GM12875 (cell line): ENCODE measurements around the gene GALNT9.

ENCODE experiments used
- H3K4me3 ChIP-seq: one replicate; pipeline ENCODE4 v1.5.1; 2011; ENCODE audit warnings: low read depth, low read length, control low read depth
- CTCF ChIP-seq: IDR thresholded peaks from 2 replicates; pipeline ENCODE4 v1.5.1; 2011; ENCODE audit warnings: low read depth, mild to moderate bottlenecking, control low read depth, inconsistent platforms, low read length, moderate library complexity, borderline replicate concordance; ENCODE audit not compliant: insufficient read depth

The GALNT9 gene

DNA sequence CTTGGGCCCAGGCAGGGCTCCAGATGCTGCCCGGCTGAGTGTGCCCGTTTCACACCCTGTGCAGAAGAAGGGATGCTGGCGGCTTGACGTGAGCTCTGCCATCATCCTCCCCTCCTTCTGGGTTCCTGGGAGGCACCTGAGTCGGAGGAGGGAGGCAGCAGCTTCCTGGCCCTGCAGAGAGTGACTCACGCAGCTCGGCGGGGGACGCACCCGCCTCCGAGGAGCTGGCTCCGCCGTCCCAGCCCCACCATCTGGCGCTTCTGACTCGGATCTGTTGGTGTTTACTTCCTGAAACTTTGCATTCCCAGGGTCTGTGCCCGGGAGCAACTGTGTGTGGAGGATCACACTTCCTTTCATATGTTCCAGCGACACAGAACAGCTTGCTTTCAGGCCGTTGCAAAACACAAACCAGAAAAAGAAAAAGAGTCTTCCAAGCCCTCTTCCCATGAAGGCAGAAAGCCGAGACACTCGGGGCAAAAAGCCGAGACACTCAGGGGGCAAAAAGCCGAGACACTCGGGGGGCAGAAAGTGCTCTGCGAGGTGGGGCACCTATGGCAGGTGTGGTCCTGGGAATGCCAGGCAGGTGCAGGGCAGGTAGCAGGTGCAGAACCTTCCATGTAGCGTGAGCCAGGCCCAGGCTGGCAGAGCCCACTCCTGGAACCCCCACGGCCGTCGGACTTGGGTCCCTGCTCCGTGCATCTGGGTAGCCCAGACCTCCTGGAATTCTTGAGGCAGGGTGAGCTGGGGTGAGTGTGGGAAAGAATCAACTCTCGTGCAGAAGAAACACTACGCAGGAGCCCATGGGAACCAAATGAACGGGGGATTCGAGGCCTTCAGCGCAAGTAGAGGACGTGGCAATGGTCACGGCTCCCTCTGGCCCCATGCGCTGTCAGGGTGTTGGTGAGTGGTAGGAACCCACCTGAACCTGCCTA lies 27.6 kb upstream of the GALNT9 start:
- no peak overlapping the region for H3K4me3 ChIP-seq
- TF ChIP-seq CTCF: no peak

GRCh38 chr12:132355742-132356681 lies 26.6 kb upstream of the GALNT9 start:
- TF ChIP-seq CTCF: no peak
- no peak overlapping the region for H3K4me3 ChIP-seq

DNA sequence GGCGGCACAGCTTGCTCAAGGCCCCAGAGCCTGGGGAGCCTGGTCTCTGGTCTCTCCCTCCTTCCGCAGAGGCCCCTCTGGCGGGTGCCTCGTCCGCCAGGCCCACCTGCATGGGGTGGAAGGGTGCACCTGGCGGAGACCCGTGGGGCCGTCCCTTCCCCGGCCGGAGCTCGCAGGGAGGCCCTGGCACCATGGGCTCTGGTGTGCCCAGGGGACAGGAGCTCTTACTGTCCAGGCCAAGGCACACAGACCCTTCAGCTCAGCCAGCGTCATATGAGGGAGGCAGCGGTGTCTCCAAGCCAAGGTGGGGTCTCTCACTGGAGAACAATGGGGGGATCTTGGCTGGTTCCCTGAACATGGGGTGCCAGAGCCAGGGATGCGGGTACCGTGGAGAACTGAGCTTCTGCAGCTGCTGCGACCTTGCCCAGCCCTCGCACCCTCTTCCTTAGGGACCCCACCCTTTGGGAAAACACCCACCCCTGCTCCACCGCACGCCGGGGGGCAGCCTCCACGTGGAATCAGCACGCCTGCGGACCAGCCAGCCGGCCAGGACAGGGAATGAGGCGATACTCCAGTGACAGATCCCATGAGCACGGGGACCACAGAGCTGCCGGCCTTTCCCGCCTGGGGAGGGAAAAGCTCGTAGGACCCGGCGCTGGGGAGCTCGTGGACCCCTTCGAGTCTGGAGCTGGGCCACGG lies 25.7 kb upstream of the GALNT9 start:
- no peak for TF ChIP-seq CTCF
- H3K4me3 ChIP-seq: no peak overlapping the region

DNA sequence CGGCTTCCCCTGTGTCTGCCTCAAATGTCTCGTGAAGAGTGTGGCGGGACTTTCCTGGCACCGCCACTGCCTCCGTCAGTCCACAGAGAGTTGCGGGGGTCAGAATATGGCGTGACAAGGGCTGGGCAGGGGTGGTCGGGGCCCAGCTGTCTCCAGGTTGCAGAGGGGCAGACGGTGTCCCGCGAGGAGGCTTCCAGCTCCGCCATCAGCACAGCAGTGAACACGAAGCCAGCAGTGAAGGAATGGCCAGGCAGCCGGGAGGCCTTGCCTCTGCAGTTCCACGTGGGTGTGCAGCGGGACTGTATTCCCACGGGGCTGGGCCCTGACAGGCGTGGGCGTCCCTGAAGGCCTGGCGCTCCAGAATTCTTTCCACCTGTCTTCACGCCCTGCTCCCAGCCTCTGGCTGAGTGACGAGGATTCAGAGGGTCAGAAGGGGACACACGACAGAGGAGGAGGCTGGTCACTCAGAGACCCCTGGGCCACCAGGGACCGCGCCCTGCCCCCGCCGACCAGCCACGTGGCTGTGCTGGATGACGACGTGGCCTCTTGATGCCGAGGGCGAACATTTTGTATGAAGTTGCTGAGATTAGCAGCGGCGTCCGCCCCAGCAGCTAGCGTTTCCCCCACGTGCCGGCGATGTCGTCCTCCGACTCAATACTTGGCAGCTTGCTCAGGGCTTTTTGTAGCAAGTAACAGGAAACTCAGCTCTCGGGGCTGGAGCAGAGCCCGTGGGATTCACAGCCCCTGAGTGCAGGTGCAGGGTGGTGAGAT lies 25.0 kb upstream of the GALNT9 start:
- H3K4me3 ChIP-seq: no peak overlapping the region

DNA sequence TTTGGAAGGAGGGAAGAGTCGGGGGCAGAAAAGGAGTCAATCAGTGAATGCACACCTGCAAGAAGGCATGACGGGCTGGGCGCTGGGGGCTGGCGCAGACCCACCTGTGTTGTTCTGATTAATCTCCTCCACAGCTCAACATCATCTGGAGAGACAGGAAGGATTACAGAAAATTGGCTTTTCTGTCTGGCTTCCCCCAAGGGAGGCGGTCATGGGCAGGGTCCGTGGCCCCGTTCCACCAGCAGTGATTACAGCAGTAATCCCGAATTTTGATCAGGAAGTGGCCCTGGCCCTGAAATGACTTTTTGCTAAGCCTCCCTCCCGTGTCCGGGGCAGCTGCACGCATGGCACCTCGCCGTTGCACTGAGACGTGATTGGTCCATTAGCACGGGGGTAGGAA lies 24.4 kb upstream of the GALNT9 start:
- no peak for TF ChIP-seq CTCF
- no peak overlapping the region for H3K4me3 ChIP-seq

More for the DNA sequence above, 25.0 kb upstream of the GALNT9 start:
- TF ChIP-seq CTCF: no peak
